H9 (cell line): ENCODE measurements around the gene FAM13A. TPM values are rescaled to one million over a fixed set of nuclear protein-coding genes. Genes with fewer than 3 reads are reported as not detected.

Source experiments
- DNase-seq: peaks from one replicate; pipeline ENCODE4 v3.0.0-alpha.2; 2017
- H2AFZ ChIP-seq: one replicate; pipeline ENCODE4 v1.6.1; 2013; ENCODE audit warnings: mild to moderate bottlenecking, low read length, control low read depth, moderate library complexity
- H2AK5ac ChIP-seq: 2 replicates; pipeline ENCODE4 v1.6.1; 2013; ENCODE audit warnings: low read length, control low read depth, mixed read lengths; ENCODE audit not compliant: insufficient read length
- H2BK120ac ChIP-seq: one replicate; pipeline ENCODE4 v1.6.1; 2013; ENCODE audit warnings: low read depth, mild to moderate bottlenecking, low read length, control low read depth, inconsistent platforms; ENCODE audit not compliant: poor library complexity, severe bottlenecking
- H2BK12ac ChIP-seq: 2 replicates; pipeline ENCODE4 v1.6.1; 2013; ENCODE audit warnings: low read length, control low read depth, mixed read lengths, low read depth; ENCODE audit not compliant: insufficient read length
- H2BK15ac ChIP-seq: 2 replicates; pipeline ENCODE4 v1.6.1; 2013; ENCODE audit warnings: low read depth, low read length, control low read depth
- H2BK20ac ChIP-seq: one replicate; pipeline ENCODE4 v1.6.1; 2013; ENCODE audit warnings: low read depth, mild to moderate bottlenecking, low read length, control low read depth, inconsistent platforms; ENCODE audit not compliant: poor library complexity, severe bottlenecking
- H2BK5ac ChIP-seq: 2 replicates; pipeline ENCODE4 v1.6.1; 2013; ENCODE audit warnings: low read length, control low read depth, mixed read lengths; ENCODE audit not compliant: insufficient read length
- H3K14ac ChIP-seq: 2 replicates; pipeline ENCODE4 v1.6.1; 2013; ENCODE audit warnings: low read length, control low read depth; ENCODE audit not compliant: insufficient read depth
- H3K18ac ChIP-seq: 2 replicates; pipeline ENCODE4 v1.6.1; 2013; ENCODE audit warnings: low read depth, mild to moderate bottlenecking, mixed read lengths, low read length, control low read depth; ENCODE audit not compliant: insufficient read length
- H3K23ac ChIP-seq: 2 replicates; pipeline ENCODE4 v1.6.1; 2013; ENCODE audit warnings: low read length, control low read depth, mixed read lengths, low read depth; ENCODE audit not compliant: insufficient read length
- H3K23me2 ChIP-seq: 2 replicates; pipeline ENCODE4 v1.6.1; 2013; ENCODE audit warnings: low read depth, mild to moderate bottlenecking, mixed read lengths, low read length, control low read depth; ENCODE audit not compliant: insufficient read length, poor library complexity, severe bottlenecking
- H3K27ac ChIP-seq: 2 replicates; pipeline ENCODE4 v1.5.1; 2013; ENCODE audit warnings: low read length, control low read depth, mixed read lengths, low read depth; ENCODE audit not compliant: insufficient read length
- H3K27me3 ChIP-seq: 2 replicates; pipeline ENCODE4 v1.6.1; 2013; ENCODE audit warnings: low read length, control low read depth, inconsistent platforms; ENCODE audit not compliant: insufficient read depth
- H3K4ac ChIP-seq: 2 replicates; pipeline ENCODE4 v1.6.1; 2013; ENCODE audit warnings: low read depth, mild to moderate bottlenecking, control low read depth, inconsistent platforms, low read length, moderate library complexity
- H3K4me1 ChIP-seq: 2 replicates; pipeline ENCODE4 v1.6.1; 2013; ENCODE audit warnings: low read length, control low read depth, inconsistent platforms; ENCODE audit not compliant: insufficient read depth
- H3K4me2 ChIP-seq: 2 replicates; pipeline ENCODE4 v1.6.1; 2013; ENCODE audit warnings: low read length, control low read depth, mixed read lengths; ENCODE audit not compliant: insufficient read length, insufficient read depth
- H3K56ac ChIP-seq: 2 replicates; pipeline ENCODE4 v1.6.1; 2013; ENCODE audit warnings: low read depth, mild to moderate bottlenecking, mixed read lengths, low read length, control low read depth; ENCODE audit not compliant: insufficient read length
- H3K79me1 ChIP-seq: 2 replicates; pipeline ENCODE4 v1.6.1; 2013; ENCODE audit warnings: low read depth, mild to moderate bottlenecking, moderate library complexity, low read length, control low read depth, inconsistent platforms; ENCODE audit not compliant: insufficient read depth, poor library complexity, severe bottlenecking
- H3K79me2 ChIP-seq: 2 replicates; pipeline ENCODE4 v1.6.1; 2013; ENCODE audit warnings: low read length, control low read depth, inconsistent platforms; ENCODE audit not compliant: insufficient read depth
- H3K9ac ChIP-seq: 2 replicates; pipeline ENCODE4 v1.6.1; 2013; ENCODE audit warnings: low read length, control low read depth, mixed read lengths; ENCODE audit not compliant: insufficient read length; ENCODE audit errors: extremely low read depth
- H3K9me3 ChIP-seq: one replicate; pipeline ENCODE4 v1.6.1; 2013; ENCODE audit warnings: low read depth, low read length, inconsistent platforms; ENCODE audit not compliant: control insufficient read depth
- H3T11ph ChIP-seq: one replicate; pipeline ENCODE4 v1.6.1; 2013; ENCODE audit warnings: mild to moderate bottlenecking, low read length, control low read depth, inconsistent platforms
- H4K20me1 ChIP-seq: one replicate; pipeline ENCODE4 v1.6.1; 2013; ENCODE audit not compliant: control insufficient read depth, insufficient read length, insufficient read depth
- H4K5ac ChIP-seq: 2 replicates; pipeline ENCODE4 v1.6.1; 2013; ENCODE audit warnings: low read depth, mild to moderate bottlenecking, mixed read lengths, low read length, control low read depth; ENCODE audit not compliant: insufficient read length
- H4K8ac ChIP-seq: replicated peaks from 2 replicates; pipeline ENCODE4 v1.6.1; 2013; ENCODE audit warnings: low read length, control low read depth, mixed read lengths, low read depth; ENCODE audit not compliant: insufficient read length
- H4K91ac ChIP-seq: 2 replicates; pipeline ENCODE4 v1.6.1; 2013; ENCODE audit warnings: low read depth, mild to moderate bottlenecking, moderate library complexity, mixed read lengths, low read length, control low read depth; ENCODE audit not compliant: insufficient read length
- H3K27ac Mint-ChIP-seq, 3 experiments: 2 replicates in 2 of 3; 3 replicates in 1 of 3; pipeline ENCODE4 v1.8.0; 2020 to 2021; ENCODE audit warnings: mixed read lengths in 3 of 3, mild to moderate bottlenecking in 1 of 3, moderate library complexity in 1 of 3
- H3K27me3 Mint-ChIP-seq: 2 replicates; pipeline ENCODE4 v1.8.0; 2021; ENCODE audit warnings: low read depth, mild to moderate bottlenecking, moderate library complexity, mixed read lengths
- H3K36me3 Mint-ChIP-seq, 3 experiments: 2 replicates in 2 of 3; 3 replicates in 1 of 3; pipeline ENCODE4 v1.8.0; 2020 to 2021; ENCODE audit warnings: low read depth in 3 of 3, mixed read lengths in 3 of 3; ENCODE audit not compliant: insufficient read depth in 1 of 3
- H3K4me1 Mint-ChIP-seq, 2 experiments: 2 replicates each; pipeline ENCODE4 v1.8.0; 2020; ENCODE audit warnings: mixed read lengths in 2 of 2
- H3K4me3 Mint-ChIP-seq, 2 experiments: 2 replicates in 1 of 2; 3 replicates in 1 of 2; pipeline ENCODE4 v1.8.0; 2020 to 2021; ENCODE audit warnings: mild to moderate bottlenecking in 2 of 2, mixed read lengths in 2 of 2, moderate library complexity in 1 of 2
- H3K9me3 Mint-ChIP-seq, 2 experiments: 2 replicates in 1 of 2; 3 replicates in 1 of 2; pipeline ENCODE4 v1.8.0; 2020; ENCODE audit warnings: mild to moderate bottlenecking in 2 of 2, mixed read lengths in 2 of 2, moderate library complexity in 1 of 2
- CTCF ChIP-seq: fragments of 200-600 bp; sonication (generic); conservative IDR thresholded peaks from 3 replicates; pipeline ENCODE4 v1.8.0; 2021; ENCODE audit warnings: antibody characterized with exemption, mild to moderate bottlenecking
- WGBS: extraction: QIAGEN DNeasy Blood & Tissue Kit; methylation state at CpG from one replicate; pipeline ENCODE4 v1.1.7; 2013; ENCODE audit warnings: missing lambda C conversion rate, low lambda C conversion rate, mixed read lengths; ENCODE audit not compliant: insufficient read length; ENCODE audit errors: extremely low coverage; 5-methylcytosine and 5-hydroxymethylcytosine counted together
- total RNA-seq: library from RNA; stranded (reverse); gene quantifications from 2 replicates; pipeline ENCODE4 v1.2.1, GENCODE V29; 2021

Gene FAM13A
- total RNA-seq, 1 experiment from 2014 or later, result 12.7 TPM

- no peak overlapping the region for H3K27ac ChIP-seq
- H3K36me3 Mint-ChIP-seq, result no peaks in the 10 kb centered on the region
- H3K14ac ChIP-seq, result no peak overlapping the region
- WGBS, result no CpG with 5 or more reads among the region's 1 CpG
- H3K4me3 Mint-ChIP-seq, result no peak overlapping the region
- H4K8ac ChIP-seq, result no peak overlapping the region
- H3K23ac ChIP-seq, result no peak overlapping the region
- no peak overlapping the region for H2BK20ac ChIP-seq
- H3K79me1 ChIP-seq, result no peaks in the 10 kb centered on the region
- H3K23me2 ChIP-seq, result no peaks in the 10 kb centered on the region
- no peak overlapping the region for H3T11ph ChIP-seq
- no peak overlapping the region for H3K4me2 ChIP-seq
- DNase-seq, result no peak
- H2BK120ac ChIP-seq, result no peak overlapping the region
- no peaks in the 10 kb centered on the region for H4K20me1 ChIP-seq
- H3K79me2 ChIP-seq, result no peaks in the 10 kb centered on the region
- no peaks in the 10 kb centered on the region for H3K4me1 ChIP-seq
- no peak overlapping the region for H2AFZ ChIP-seq
- no peaks in the 10 kb centered on the region for H3K27me3 ChIP-seq
- no peak overlapping the region for H3K56ac ChIP-seq
- no peak overlapping the region for H3K4ac ChIP-seq
- no peak overlapping the region for H4K91ac ChIP-seq
- H2BK5ac ChIP-seq, result no peak overlapping the region
- H2BK15ac ChIP-seq, result no peak overlapping the region
- H3K9ac ChIP-seq, result no peak overlapping the region
- no peaks in the 10 kb centered on the region for H3K9me3 Mint-ChIP-seq
- no peaks in the 10 kb centered on the region for H3K27me3 Mint-ChIP-seq
- H2AK5ac ChIP-seq, result no peak overlapping the region
- H3K9me3 ChIP-seq, result no peaks in the 10 kb centered on the region
- no peak overlapping the region; a peak in 1 of 7 replicates for H3K27ac Mint-ChIP-seq
- peaks cover 11 to 12% of the 10 kb centered on the region in 2 experiments for H3K4me1 Mint-ChIP-seq
- H2BK12ac ChIP-seq, result no peak overlapping the region
- H4K5ac ChIP-seq, result no peak overlapping the region
- no peak for TF ChIP-seq CTCF
- H3K18ac ChIP-seq, result no peak overlapping the region
Observed at GRCh38 chr4:88811904-88812303, 245.1 kb downstream of the FAM13A start.
